Hepatocyte (in vitro differentiated cells): ENCODE results near the gene CARMIL1. TPM values are rescaled to one million over a fixed set of nuclear protein-coding genes. Genes with fewer than 3 reads are reported as not detected.

Experiments used
- DNase-seq: peaks from one replicate; pipeline ENCODE4 v3.0.0-alpha.2; 2016; ENCODE audit warnings: low spot score
- H2AFZ ChIP-seq: fragments of 200-600 bp; sonication (generic); 2 replicates; pipeline ENCODE4 v1.6.0; 2016; ENCODE audit warnings: antibody characterized with exemption, mild to moderate bottlenecking
- H3K27ac ChIP-seq: fragments of 200-600 bp; sonication (generic); 2 replicates; pipeline ENCODE4 v1.5.1; 2016; ENCODE audit warnings: mild to moderate bottlenecking
- H3K27me3 ChIP-seq: fragments of 200-600 bp; sonication (generic); 2 replicates; pipeline ENCODE4 v1.6.1; 2016
- H3K36me3 ChIP-seq: fragments of 200-600 bp; sonication (generic); replicated peaks from 2 replicates; pipeline ENCODE4 v1.5.1; 2016; ENCODE audit warnings: low read depth; ENCODE audit not compliant: insufficient read depth
- H3K4me1 ChIP-seq: fragments of 200-600 bp; sonication (generic); 2 replicates; pipeline ENCODE4 v1.5.1; 2016; ENCODE audit warnings: mild to moderate bottlenecking, moderate library complexity; ENCODE audit not compliant: insufficient read depth
- H3K4me2 ChIP-seq: fragments of 200-600 bp; sonication (generic); 2 replicates; pipeline ENCODE4 v1.6.0; 2016
- H3K4me3 ChIP-seq: fragments of 200-600 bp; sonication (generic); 2 replicates; pipeline ENCODE4 v1.5.1; 2016; ENCODE audit warnings: mild to moderate bottlenecking
- H3K79me2 ChIP-seq: fragments of 200-600 bp; sonication (generic); 2 replicates; pipeline ENCODE4 v1.6.0; 2017; ENCODE audit warnings: mild to moderate bottlenecking
- H3K9me2 ChIP-seq: fragments of 200-600 bp; sonication (generic); replicated peaks from 2 replicates; pipeline ENCODE4 v1.6.0; 2017; ENCODE audit warnings: mild to moderate bottlenecking; ENCODE audit not compliant: insufficient read depth
- H3K9me3 ChIP-seq: fragments of 200-600 bp; sonication (generic); 2 replicates; pipeline ENCODE4 v1.5.1; 2016; ENCODE audit warnings: low read depth, mild to moderate bottlenecking
- H4K20me1 ChIP-seq: fragments of 200-600 bp; sonication (generic); 2 replicates; pipeline ENCODE4 v1.6.0; 2016; ENCODE audit warnings: mild to moderate bottlenecking; ENCODE audit not compliant: insufficient read depth, poor library complexity, severe bottlenecking
- CTCF ChIP-seq: fragments of 200-600 bp; sonication (generic); IDR thresholded peaks from 2 replicates; pipeline ENCODE4 v1.5.1; 2016; ENCODE audit warnings: antibody characterized with exemption, mild to moderate bottlenecking; ENCODE audit not compliant: poor library complexity
- EZH2 ChIP-seq: fragments of 200-600 bp; sonication (generic); IDR thresholded peaks from 2 replicates; pipeline ENCODE4 v1.6.1; 2016; ENCODE audit warnings: antibody characterized with exemption, mild to moderate bottlenecking, borderline replicate concordance
- EZH2phosphoT487 ChIP-seq: fragments of 200-600 bp; sonication (generic); IDR thresholded peaks from one replicate; pipeline ENCODE4 v1.6.1; 2018; ENCODE audit warnings: antibody characterized with exemption, mild to moderate bottlenecking, low read depth, moderate library complexity; ENCODE audit not compliant: unreplicated experiment, severe bottlenecking
- WGBS: methylation state at CpG from one replicate; pipeline ENCODE4 v1.1.6; 2016; ENCODE audit warnings: low lambda C conversion rate; ENCODE audit errors: missing lambda C conversion rate; 5-methylcytosine and 5-hydroxymethylcytosine counted together
- polyA plus RNA-seq: library from polyadenylated mRNA; unstranded; fragments of >200 nt; fragmentation: Nextera tagmentation; extraction: Ambion mirVana; gene quantifications from 2 replicates; pipeline ENCODE4 v1.2.1, GENCODE V29; 2016
- total RNA-seq: library from RNA; depleted of rRNA; stranded (reverse); fragments of >200 nt; gene quantifications from 2 replicates; pipeline ENCODE4 v1.2.3, GENCODE V29; 2014

The CARMIL1 gene
- total and polyA plus RNA-seq, 2 experiments from 2014 or later: 19.5 to 40.6 TPM

GRCh38 chr6:25637960-25638434, 358.8 kb downstream of the CARMIL1 start:
- Histone ChIP-seq H2AFZ (no peak overlapping the region), H3K4me1 (peaks cover 31% of the 10 kb centered on the region), H3K9me2 (no peaks in the 10 kb centered on the region), H3K27me3 (no peaks in the 10 kb centered on the region), H3K4me3 (no peak overlapping the region), H3K36me3 (no peaks in the 10 kb centered on the region), H4K20me1 (no peaks in the 10 kb centered on the region), H3K4me2 (no peak overlapping the region), H3K79me2 (no peaks in the 10 kb centered on the region), H3K27ac (peak overlapping the region; percentile 4), H3K9me3 (no peaks in the 10 kb centered on the region)
- peak; percentile 17 for TF ChIP-seq CTCF
- TF ChIP-seq EZH2: no peak
- WGBS: 70% methylated on average over 4 of the region's 4 CpGs
- peak; percentile 53 for DNase-seq

GRCh38 chr6:25639653-25640052, 360.5 kb downstream of the CARMIL1 start:
- Histone ChIP-seq H3K27me3 (no peaks in the 10 kb centered on the region), H4K20me1 (no peaks in the 10 kb centered on the region), H2AFZ (no peak overlapping the region), H3K79me2 (no peaks in the 10 kb centered on the region), H3K9me2 (no peaks in the 10 kb centered on the region), H3K4me3 (no peak overlapping the region), H3K36me3 (no peaks in the 10 kb centered on the region), H3K27ac (no peak overlapping the region), H3K4me1 (peaks cover 32% of the 10 kb centered on the region), H3K9me3 (no peaks in the 10 kb centered on the region), H3K4me2 (no peak overlapping the region)
- no peak for DNase-seq
- 93% methylated on average over 4 of the region's 4 CpGs for WGBS
- TF ChIP-seq EZH2phosphoT487: no peak
- TF ChIP-seq CTCF: no peak
- no peak for TF ChIP-seq EZH2

GRCh38 chr6:25640446-25640845, 361.3 kb downstream of the CARMIL1 start:
- Histone ChIP-seq H3K36me3 (no peaks in the 10 kb centered on the region), H3K4me1 (peaks cover 28% of the 10 kb centered on the region), H3K27me3 (no peaks in the 10 kb centered on the region), H3K4me2 (no peak overlapping the region), H3K9me3 (no peaks in the 10 kb centered on the region), H3K9me2 (no peaks in the 10 kb centered on the region), H3K4me3 (no peak overlapping the region), H3K27ac (no peak overlapping the region), H3K79me2 (no peaks in the 10 kb centered on the region), H2AFZ (no peak overlapping the region), H4K20me1 (no peaks in the 10 kb centered on the region)
- 67% methylated on average over 5 of the region's 5 CpGs for WGBS
- no peak for DNase-seq
- no peak for TF ChIP-seq EZH2
- no peak for TF ChIP-seq EZH2phosphoT487
- TF ChIP-seq CTCF: no peak

- Histone ChIP-seq H3K4me1 (peaks cover 26% of the 10 kb centered on the region), H3K27me3 (no peaks in the 10 kb centered on the region), H2AFZ (no peak overlapping the region), H3K9me3 (no peaks in the 10 kb centered on the region), H3K4me3 (no peak overlapping the region), H3K79me2 (no peaks in the 10 kb centered on the region), H4K20me1 (no peaks in the 10 kb centered on the region), H3K36me3 (no peaks in the 10 kb centered on the region), H3K9me2 (no peaks in the 10 kb centered on the region), H3K27ac (no peak overlapping the region), H3K4me2 (no peak overlapping the region)
- TF ChIP-seq CTCF (no peak), EZH2phosphoT487 (no peak), EZH2 (no peak)
- DNase-seq: no peak
- WGBS: 87% methylated on average over 4 of the region's 4 CpGs
Measured at GRCh38 chr6:25640891-25641290, 361.7 kb downstream of the CARMIL1 start.
